OCI-LY1 (cell line): ENCODE data around the gene MED7.

Experiments
- H2AFZ ChIP-seq: fragments of 200-600 bp; sonication (generic), shearing (Covaris generic); 2 replicates; pipeline ENCODE4 v1.6.0; 2014; ENCODE audit warnings: antibody characterized with exemption, mild to moderate bottlenecking, low read length
- H3F3A ChIP-seq: fragments of 200-600 bp; sonication (generic), shearing (Covaris generic); 2 replicates; pipeline ENCODE4 v1.6.0; 2014; ENCODE audit warnings: mild to moderate bottlenecking, antibody characterized with exemption, low read length, moderate library complexity; ENCODE audit not compliant: insufficient read depth
- H3K27ac ChIP-seq: fragments of 200-600 bp; sonication (generic); 2 replicates; pipeline ENCODE4 v1.5.1; 2014; ENCODE audit warnings: low read length, mixed run types, mild to moderate bottlenecking, low read depth; ENCODE audit not compliant: poor library complexity, severe bottlenecking
- H3K27me3 ChIP-seq: fragments of 200-600 bp; sonication (generic); 2 replicates; pipeline ENCODE4 v1.6.0; 2014; ENCODE audit warnings: antibody characterized with exemption, mild to moderate bottlenecking, low read length, moderate library complexity; ENCODE audit not compliant: insufficient read depth
- H3K36me3 ChIP-seq: fragments of 200-600 bp; sonication (generic); 2 replicates; pipeline ENCODE4 v1.6.1; 2014; ENCODE audit warnings: mild to moderate bottlenecking, antibody characterized with exemption, low read length, moderate library complexity, mixed read lengths; ENCODE audit not compliant: insufficient read depth
- H3K4me1 ChIP-seq: fragments of 200-600 bp; sonication (generic); 2 replicates; pipeline ENCODE4 v1.5.1; 2014; ENCODE audit warnings: mild to moderate bottlenecking, low read length, moderate library complexity; ENCODE audit not compliant: insufficient read depth, severe bottlenecking
- H3K4me2 ChIP-seq: fragments of 200-600 bp; sonication (generic), shearing (Covaris generic); 2 replicates; pipeline ENCODE4 v1.6.1; 2014; ENCODE audit warnings: low read length
- H3K4me3 ChIP-seq: fragments of 200-600 bp; sonication (generic); 2 replicates; pipeline ENCODE4 v1.5.1; 2014; ENCODE audit warnings: low read length, low read depth, mild to moderate bottlenecking, mixed read lengths; ENCODE audit not compliant: poor library complexity, severe bottlenecking
- H3K79me2 ChIP-seq: fragments of 200-600 bp; shearing (Covaris generic); 2 replicates; pipeline ENCODE4 v1.6.1; 2016; ENCODE audit warnings: mixed run types, low read length, mixed read lengths; ENCODE audit not compliant: insufficient read depth
- H3K9ac ChIP-seq: fragments of 200-600 bp; sonication (generic), shearing (Covaris generic); 2 replicates; pipeline ENCODE4 v1.6.1; 2014; ENCODE audit warnings: mild to moderate bottlenecking, low read length, mixed read lengths
- H3K9me2 ChIP-seq: fragments of 200-600 bp; sonication (generic), shearing (Covaris generic); 2 replicates; pipeline ENCODE4 v1.6.1; 2014; ENCODE audit warnings: low read depth, mild to moderate bottlenecking, low read length, mixed read lengths
- H3K9me3 ChIP-seq: fragments of 200-600 bp; shearing (Covaris generic); 2 replicates; pipeline ENCODE4 v1.6.1; 2014; ENCODE audit warnings: low read length, mixed read lengths
- H4K20me1 ChIP-seq: fragments of 200-600 bp; sonication (generic), shearing (Covaris generic); 2 replicates; pipeline ENCODE4 v1.6.0; 2016; ENCODE audit warnings: mild to moderate bottlenecking, low read length; ENCODE audit not compliant: insufficient read depth
- EZH2 ChIP-seq: fragments of 200-600 bp; sonication (generic), shearing (Covaris generic); IDR thresholded peaks from 2 replicates; pipeline ENCODE4 v1.8.0; 2017; ENCODE audit warnings: borderline replicate concordance, mixed run types, mild to moderate bottlenecking, antibody characterized with exemption, low read length, moderate library complexity, mixed read lengths
- TF ChIP-seq, protein P1 (sequence below): fragments of 200-600 bp; sonication (generic), shearing (Covaris generic); IDR thresholded peaks from 2 replicates; pipeline ENCODE4 v1.5.1; 2017; ENCODE audit warnings: mild to moderate bottlenecking, antibody characterized with exemption, low read length, moderate library complexity, mixed read lengths

MED7 gene

GRCh38 chr5:157178966-157179365 lies 36.3 kb upstream of the MED7 start:
- no peaks in the 10 kb centered on the region for H3K9me2 ChIP-seq
- no peaks in the 10 kb centered on the region for H3K27me3 ChIP-seq
- no peak overlapping the region for H2AFZ ChIP-seq
- H3K27ac ChIP-seq: no peak overlapping the region
- H3K4me2 ChIP-seq: peak overlapping the region; percentile 16; the same call in 1 of the 2 replicates
- no peaks in the 10 kb centered on the region for H4K20me1 ChIP-seq
- no peaks in the 10 kb centered on the region for H3F3A ChIP-seq
- no peaks in the 10 kb centered on the region for H3K9me3 ChIP-seq
- H3K9ac ChIP-seq: no peak overlapping the region
- H3K36me3 ChIP-seq: peaks cover 3% of the 10 kb centered on the region; the same call in 1 of the 2 replicates
- peaks cover 39% of the 10 kb centered on the region for H3K79me2 ChIP-seq
- H3K4me3 ChIP-seq: no peak overlapping the region
- H3K4me1 ChIP-seq: peaks cover 38% of the 10 kb centered on the region
- TF ChIP-seq, protein P1, sequence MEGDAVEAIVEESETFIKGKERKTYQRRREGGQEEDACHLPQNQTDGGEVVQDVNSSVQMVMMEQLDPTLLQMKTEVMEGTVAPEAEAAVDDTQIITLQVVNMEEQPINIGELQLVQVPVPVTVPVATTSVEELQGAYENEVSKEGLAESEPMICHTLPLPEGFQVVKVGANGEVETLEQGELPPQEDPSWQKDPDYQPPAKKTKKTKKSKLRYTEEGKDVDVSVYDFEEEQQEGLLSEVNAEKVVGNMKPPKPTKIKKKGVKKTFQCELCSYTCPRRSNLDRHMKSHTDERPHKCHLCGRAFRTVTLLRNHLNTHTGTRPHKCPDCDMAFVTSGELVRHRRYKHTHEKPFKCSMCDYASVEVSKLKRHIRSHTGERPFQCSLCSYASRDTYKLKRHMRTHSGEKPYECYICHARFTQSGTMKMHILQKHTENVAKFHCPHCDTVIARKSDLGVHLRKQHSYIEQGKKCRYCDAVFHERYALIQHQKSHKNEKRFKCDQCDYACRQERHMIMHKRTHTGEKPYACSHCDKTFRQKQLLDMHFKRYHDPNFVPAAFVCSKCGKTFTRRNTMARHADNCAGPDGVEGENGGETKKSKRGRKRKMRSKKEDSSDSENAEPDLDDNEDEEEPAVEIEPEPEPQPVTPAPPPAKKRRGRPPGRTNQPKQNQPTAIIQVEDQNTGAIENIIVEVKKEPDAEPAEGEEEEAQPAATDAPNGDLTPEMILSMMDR: no peak
- no peak for TF ChIP-seq EZH2

GRCh38 chr5:157177953-157178352 lies 35.3 kb upstream of the MED7 start:
- Histone ChIP-seq H3K4me3 (no peak overlapping the region), H3K4me2 (no peak overlapping the region), H3F3A (no peaks in the 10 kb centered on the region), H3K9me3 (no peaks in the 10 kb centered on the region), H3K4me1 (peaks cover 32% of the 10 kb centered on the region), H3K9ac (no peak overlapping the region), H3K27me3 (no peaks in the 10 kb centered on the region), H3K27ac (no peak overlapping the region), H3K9me2 (no peaks in the 10 kb centered on the region), H4K20me1 (no peaks in the 10 kb centered on the region), H3K79me2 (peaks cover 29% of the 10 kb centered on the region), H2AFZ (no peak overlapping the region), H3K36me3 (no peaks in the 10 kb centered on the region)
- TF ChIP-seq, protein P1: no peak
- TF ChIP-seq EZH2: no peak

DNA sequence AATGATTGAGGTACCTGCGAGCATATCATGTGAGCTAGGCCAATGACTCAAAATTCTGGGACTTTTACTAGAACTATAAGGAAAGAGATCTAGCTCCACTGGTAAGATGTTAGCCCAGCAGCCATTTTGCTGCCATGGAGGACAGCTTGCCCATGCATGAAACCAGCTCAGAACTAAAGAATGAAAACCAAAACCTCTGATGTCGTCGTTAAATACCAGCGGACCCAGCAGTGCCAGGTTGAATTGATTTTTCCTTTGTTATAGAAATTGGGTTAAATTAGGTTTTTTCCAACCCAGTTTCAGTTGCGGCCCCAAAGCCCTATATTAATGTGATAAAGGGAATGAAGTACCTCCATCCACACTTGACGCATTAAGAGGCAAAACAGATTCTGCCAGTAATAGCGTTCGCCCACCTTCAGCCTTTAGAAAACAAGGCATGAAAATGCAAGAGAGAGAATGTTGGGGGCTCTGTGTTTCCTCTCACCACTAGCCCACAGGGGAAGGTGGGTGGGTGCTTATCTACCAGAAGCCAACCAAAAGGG lies 32.5 kb upstream of the MED7 start:
- Histone ChIP-seq H3F3A (no peaks in the 10 kb centered on the region), H2AFZ (no peak overlapping the region), H3K4me1 (peaks cover 43% of the 10 kb centered on the region), H3K79me2 (0 out of 2 replicates have a peak, but pooled peaks cover 3% of the 10 kb centered on the region), H3K27me3 (no peaks in the 10 kb centered on the region), H4K20me1 (no peaks in the 10 kb centered on the region), H3K9me2 (no peaks in the 10 kb centered on the region), H3K27ac (no peak overlapping the region), H3K4me2 (no peak overlapping the region), H3K9ac (no peak overlapping the region), H3K9me3 (no peaks in the 10 kb centered on the region), H3K36me3 (no peaks in the 10 kb centered on the region), H3K4me3 (no peak overlapping the region)
- TF ChIP-seq, protein P1: no peak
- TF ChIP-seq EZH2: no peak
